ENCODE results near the gene MKX.

The MKX gene

GRCh38 chr10:27742195-27743011, 3.2 kb downstream of the MKX start:
- peak; percentile 65 for DNase-seq

DNA sequence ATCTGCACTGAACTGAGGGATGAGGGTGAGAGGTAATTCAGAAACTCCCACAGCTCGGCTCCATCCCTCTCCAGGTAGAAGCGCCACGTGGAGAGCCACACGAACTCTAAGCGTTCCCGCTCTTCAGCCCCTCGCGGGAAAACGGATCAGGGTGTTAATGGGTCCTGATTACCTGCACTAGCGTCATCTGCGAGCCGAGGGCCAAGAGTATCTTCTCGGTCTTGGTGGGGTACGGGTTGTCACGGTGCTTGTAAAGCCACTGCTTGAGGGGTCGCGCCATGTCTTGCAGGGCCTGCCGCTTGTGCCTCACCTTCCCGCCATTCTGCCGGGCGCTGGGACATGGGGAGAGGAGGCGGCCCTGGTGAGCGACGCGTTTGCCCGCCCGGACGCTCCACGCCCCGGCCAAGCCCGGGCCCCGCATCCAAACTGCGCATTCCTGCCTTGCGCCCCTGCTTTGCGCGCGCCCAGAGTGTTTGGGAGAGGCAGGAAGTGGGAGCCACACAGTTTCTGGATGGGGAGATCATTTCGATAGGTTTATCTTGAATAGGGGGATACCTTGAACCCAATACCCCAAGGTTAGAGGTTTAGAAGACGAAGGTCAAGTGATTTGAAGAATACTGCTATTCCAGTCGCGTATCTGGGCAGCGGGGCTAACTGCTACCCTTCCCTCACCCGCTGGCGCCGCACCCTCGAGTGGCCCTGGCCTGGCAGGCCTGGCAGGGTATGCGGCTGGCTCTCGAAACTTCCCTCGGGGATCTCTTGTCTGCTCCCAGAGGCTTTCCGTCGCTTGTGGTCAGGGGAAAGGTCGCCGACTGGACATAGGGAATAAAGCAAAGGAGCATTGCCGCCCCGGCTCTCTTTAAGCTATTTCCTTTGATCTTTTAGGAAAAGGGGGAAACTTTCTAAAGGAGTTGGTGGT, 4.2 kb downstream of the MKX start:
- DNase-seq: no peak

GRCh38 chr10:27736396-27736795, 9.2 kb downstream of the MKX start:
- no peak for DNase-seq

DNA sequence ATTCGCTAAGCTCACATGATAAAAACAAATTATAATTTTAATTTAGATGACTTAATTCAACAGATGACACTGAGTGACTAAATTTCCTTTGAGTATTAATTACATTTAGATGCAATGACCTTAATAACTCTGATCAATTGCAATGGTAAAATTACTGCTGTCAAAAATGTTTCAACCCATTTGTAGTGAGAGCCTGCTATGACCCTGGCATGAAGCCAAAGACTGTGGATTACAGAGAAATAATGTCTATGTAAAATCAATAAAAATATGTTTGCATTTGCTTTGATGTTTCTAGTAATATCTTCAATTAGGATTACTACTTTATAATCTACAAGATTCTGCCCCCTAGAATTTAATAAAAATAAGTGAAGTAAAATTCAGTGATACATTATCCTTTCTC, 15.6 kb downstream of the MKX start:
- DNase-seq: no peak

DNA sequence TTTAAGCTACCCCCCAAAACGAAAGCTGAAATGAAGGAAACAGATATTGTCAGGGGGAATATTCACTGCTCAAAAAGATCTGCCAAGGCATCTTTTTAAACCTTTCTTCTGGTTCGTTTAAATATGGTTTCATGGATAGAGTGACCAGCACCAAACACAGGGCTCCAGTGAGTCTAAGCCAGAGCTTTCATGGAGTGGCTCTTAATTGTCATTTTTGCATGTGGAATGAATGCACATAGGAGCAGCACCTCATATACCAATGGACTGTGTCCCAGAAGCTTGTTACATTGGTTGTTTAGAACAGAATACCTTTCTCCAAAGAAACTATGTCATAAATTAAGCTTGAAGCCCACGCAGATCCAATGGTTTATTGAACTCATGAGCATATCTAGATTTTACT, 17.3 kb downstream of the MKX start:
- DNase-seq: no peak

- DNase-seq: no peak
Observed at GRCh38 chr10:27724287-27724686, 21.3 kb downstream of the MKX start.

DNA sequence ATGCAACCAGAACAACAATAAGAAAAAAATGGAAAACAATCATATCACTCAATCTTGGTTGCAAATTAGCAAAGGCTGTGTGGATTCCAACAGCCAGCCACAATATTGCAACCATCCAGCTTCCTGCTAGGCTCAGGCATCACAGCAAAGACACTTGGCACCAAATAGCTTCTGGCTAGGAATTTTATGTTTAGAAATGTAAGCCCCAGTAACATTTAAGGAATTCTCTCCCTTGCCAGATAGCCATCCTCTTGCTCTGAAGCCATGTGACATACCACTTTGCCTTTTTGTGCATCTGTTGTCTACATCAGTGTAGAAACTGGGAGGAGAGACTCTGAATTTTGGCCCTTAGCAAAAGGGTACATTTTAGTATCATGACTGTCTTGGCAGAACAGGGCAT, 22.2 kb downstream of the MKX start:
- DNase-seq: no peak

- no peak for DNase-seq
Observed at GRCh38 chr10:27720529-27720928, 25.1 kb downstream of the MKX start.

GRCh38 chr10:27719052-27719451, 26.6 kb downstream of the MKX start:
- DNase-seq: no peak

GRCh38 chr10:27717861-27718260, 27.8 kb downstream of the MKX start:
- DNase-seq: no peak

DNA sequence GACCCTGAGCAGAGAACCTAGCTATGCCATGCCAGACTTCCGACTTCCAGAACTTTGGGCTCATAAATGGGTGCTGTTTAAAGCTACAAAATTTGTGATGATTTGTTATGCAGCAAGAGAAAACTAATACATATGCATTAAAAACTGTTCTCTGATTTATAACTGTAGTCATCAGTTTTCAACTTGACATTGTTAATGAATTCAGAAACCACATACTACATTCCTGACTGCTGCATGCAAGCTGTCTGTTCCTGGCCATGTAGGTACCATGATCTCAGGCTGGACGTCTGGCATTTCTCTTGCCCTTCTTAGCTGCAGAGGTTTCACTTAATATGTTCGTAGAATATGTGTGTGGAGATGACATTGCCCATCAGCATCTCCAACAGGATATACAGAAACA, 28.4 kb downstream of the MKX start:
- DNase-seq: no peak

GRCh38 chr10:27716521-27716920, 29.1 kb downstream of the MKX start:
- DNase-seq: no peak

GRCh38 chr10:27715505-27715904, 30.1 kb downstream of the MKX start:
- DNase-seq: no peak

GRCh38 chr10:27714349-27714748, 31.3 kb downstream of the MKX start:
- DNase-seq: no peak

GRCh38 chr10:27713941-27714340, 31.7 kb downstream of the MKX start:
- DNase-seq: no peak

- DNase-seq: no peak
Observed at GRCh38 chr10:27710014-27710413, 35.6 kb downstream of the MKX start.

DNA sequence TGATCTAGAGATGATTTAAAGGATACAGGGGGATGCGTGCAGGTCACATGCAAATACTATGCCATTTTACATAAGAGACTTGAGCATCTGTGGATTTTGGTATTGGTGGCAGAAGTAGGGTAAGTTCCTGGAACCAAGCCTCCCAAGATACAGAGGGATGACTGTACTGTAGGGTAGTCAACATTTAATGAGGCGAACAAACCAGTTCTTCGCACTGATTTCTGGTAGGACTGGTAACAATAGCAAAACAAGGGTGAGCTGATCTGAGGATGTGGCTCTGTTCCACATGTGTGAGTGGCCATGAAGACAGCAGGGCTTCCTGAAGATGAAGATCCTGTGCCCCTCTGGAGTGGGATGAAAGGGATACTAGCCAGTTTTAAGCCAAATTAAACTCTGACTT, 36.3 kb downstream of the MKX start:
- no peak for DNase-seq

GRCh38 chr10:27701938-27702537, 43.6 kb downstream of the MKX start:
- DNase-seq: no peak

GRCh38 chr10:27699776-27700175, 45.8 kb downstream of the MKX start:
- DNase-seq: no peak

DNA sequence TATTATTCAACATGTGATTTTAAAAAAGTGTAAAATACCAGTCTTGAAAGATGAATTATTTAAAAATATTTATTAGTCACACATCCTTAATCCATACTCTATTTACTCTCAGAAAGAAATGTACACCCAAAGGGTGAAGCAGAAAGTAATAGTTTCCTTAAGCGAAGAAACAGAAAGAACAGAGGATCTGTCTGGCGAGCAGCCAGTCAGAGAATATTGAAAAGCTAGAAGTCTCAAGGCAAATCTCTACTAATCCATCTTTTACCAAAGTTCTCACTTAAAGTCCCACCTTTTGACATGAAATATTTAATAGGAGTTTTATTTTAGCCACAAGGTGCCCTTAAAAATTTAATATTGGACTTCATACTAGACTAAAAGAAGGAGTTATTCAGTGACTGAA, 46.7 kb downstream of the MKX start:
- DNase-seq: no peak

GRCh38 chr10:27696466-27696865, 49.2 kb downstream of the MKX start:
- no peak for DNase-seq

DNA sequence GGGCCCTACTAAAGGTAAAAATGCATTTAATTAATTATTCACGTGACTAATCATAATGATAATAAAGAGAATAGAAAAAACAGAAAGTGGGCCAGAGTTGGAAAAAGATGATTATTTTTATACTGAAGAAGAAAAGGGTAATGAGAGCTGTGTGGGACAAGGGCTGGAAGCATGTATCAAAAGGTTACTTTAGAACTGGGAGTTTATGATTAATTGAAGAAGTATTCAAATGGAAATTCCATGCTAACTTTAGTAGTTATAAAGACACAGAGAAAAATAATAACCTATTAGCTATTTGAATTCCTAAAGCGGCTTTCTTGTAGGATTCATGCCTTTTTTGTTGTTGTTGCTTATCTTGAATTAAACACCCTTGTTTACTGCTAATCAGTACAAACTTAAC, 49.9 kb downstream of the MKX start:
- DNase-seq: no peak

GRCh38 chr10:27695088-27695487, 50.5 kb downstream of the MKX start:
- no peak for DNase-seq

DNA sequence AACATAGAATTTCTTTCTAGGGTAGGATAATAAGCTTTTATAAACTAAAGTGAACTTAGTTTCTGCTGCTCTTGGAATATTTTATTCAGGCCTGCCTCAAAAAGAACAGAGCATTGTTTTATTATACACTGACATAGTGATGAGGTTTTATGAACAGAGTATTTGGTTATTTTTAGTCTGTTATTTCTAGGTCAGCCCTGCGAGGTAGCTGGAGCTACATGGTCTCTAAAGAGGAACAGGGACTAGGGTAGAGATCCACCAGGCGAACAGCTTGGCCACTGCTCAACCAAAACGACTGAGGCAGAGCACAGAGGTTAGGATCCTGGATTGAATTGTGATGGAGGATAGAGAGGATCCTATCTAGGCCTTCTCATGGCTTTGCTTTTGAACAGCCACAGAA, 53.0 kb downstream of the MKX start:
- no peak for DNase-seq
